ENCODE results near the gene RBMS1. TPM values are rescaled to one million over a fixed set of nuclear protein-coding genes. Genes with fewer than 3 reads are reported as not detected.

Gene RBMS1
- total RNA-seq, 1 donor from 2014 or later = 102 TPM

DNA sequence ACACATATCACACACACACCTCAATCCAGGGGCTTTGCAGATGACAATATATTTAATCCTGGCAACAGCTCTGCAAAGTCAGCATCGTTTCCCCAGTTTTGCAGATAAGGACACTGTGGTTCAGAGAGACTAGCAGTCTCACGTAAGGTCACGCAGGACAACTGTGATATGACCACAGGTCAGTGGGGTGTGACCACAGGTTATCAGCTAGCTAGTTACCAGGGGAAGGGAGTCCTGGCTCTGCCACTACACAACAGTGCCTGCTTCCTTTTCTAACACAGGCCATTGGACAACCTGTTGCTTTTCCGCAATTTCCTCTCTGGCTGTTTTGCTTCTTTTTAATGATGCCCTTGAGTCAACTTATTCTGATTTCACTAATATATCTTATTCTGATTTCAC, 33.3 kb downstream of the RBMS1 start:
- ATAC-seq (no peak), DNase-seq (no peak)
- H3K27me3 ChIP-seq = no peaks in the 10 kb centered on the region
- TF ChIP-seq CTCF (IDR thresholded peaks at IDR 0.05) = no peak
- H3K36me3 ChIP-seq = no peaks in the 10 kb centered on the region
- intact Hi-C loops (cut with DNase I) = no loop called here
- H3K4me1 ChIP-seq = peaks cover 18% of the 10 kb centered on the region
- no peak overlapping the region for H3K27ac ChIP-seq
- H3K9me3 ChIP-seq = no peaks in the 10 kb centered on the region
- H3K4me3 ChIP-seq = no peak overlapping the region

DNA sequence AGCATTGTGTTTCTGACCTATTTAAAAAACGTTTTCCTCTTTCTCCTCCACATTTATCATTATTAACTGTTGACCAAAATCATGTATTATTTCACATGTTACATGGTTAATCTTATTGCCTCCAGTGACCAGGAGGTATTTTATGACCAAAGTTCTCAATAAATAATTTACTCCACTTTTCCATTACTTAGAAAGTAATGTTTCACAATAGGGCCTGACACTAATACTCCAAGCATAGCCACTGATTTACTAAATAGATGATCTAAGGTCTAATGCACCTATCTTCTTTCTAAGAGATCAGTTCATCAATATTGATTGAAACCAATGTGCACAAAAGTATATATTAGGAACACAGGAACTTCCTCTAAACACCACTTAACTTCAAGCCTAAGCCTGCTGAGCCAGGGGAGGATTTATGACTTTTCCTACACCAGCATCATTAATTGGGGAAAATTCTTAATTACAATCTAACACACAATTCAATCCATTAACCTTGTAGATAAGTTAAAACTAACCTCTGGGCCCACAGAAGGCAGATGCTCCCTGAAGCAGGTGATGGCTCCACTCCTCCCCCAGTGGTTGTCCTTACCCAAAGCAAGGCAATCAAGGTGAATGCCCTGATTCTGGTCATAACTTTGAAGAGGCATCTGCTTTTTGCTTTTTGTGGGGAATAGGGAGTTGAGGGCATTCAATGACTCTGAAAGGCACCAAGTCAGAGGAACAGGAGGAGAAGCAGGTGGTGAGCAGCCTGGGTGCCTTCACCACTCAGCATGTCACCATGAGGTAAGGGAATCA, 33.9 kb downstream of the RBMS1 start:
- Histone ChIP-seq H3K4me1 (peaks cover 20% of the 10 kb centered on the region), H3K27ac (no peak overlapping the region), H3K4me3 (no peak overlapping the region)

GRCh38 chr2:160458718-160459453, 34.7 kb downstream of the RBMS1 start:
- DNase-seq (no peak), ATAC-seq (no peak)
- intact Hi-C loops (cut with DNase I) = no loop called here
- no peak overlapping the region for H3K27ac ChIP-seq
- H3K4me3 ChIP-seq = no peak overlapping the region
- TF ChIP-seq CTCF (IDR thresholded peaks at IDR 0.05) = no peak
- H3K27me3 ChIP-seq = no peaks in the 10 kb centered on the region
- no peaks in the 10 kb centered on the region for H3K36me3 ChIP-seq
- no peaks in the 10 kb centered on the region for H3K9me3 ChIP-seq
- peaks cover 22% of the 10 kb centered on the region for H3K4me1 ChIP-seq

More for the DNA sequence above, 33.9 kb downstream of the RBMS1 start:
- Histone ChIP-seq H3K27me3 (no peaks in the 10 kb centered on the region), H3K9me3 (no peaks in the 10 kb centered on the region), H3K36me3 (no peaks in the 10 kb centered on the region)
- no peak for ATAC-seq
- no peak for TF ChIP-seq CTCF (IDR thresholded peaks at IDR 0.05)
- intact Hi-C loops (cut with DNase I) = no loop called here
- DNase-seq = no peak

DNA sequence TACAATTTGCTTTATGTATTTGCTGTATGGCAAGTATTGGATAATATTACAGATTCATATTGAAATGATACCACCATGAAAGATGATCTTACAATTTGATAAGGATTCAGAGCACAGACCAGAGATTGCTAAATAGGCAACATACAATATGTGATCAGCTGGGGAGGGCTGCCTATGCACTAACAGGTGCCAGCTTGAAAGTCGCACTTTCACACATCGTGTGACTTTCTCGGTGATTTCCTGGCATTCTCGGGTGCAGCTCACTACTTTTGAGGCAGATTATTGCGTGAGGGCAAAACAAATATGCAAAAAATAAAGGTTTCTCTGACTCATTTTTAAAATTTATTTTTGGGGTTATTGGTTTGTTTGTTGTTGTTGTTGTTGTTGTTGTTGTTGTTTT, 36.0 kb downstream of the RBMS1 start:
- H3K4me1 ChIP-seq = peaks cover 27% of the 10 kb centered on the region
- ATAC-seq = no peak

More for the DNA sequence above, 36.0 kb downstream of the RBMS1 start:
- Histone ChIP-seq H3K27me3 (no peaks in the 10 kb centered on the region), H3K27ac (no peak overlapping the region), H3K36me3 (no peaks in the 10 kb centered on the region), H3K4me3 (no peak overlapping the region), H3K9me3 (no peaks in the 10 kb centered on the region)
- DNase-seq = no peak
- intact Hi-C loops (cut with DNase I) = no loop called here
- TF ChIP-seq CTCF (IDR thresholded peaks at IDR 0.05) = no peak

All from upper lobe of right lung (tissue), 1 donor.